Sigmoid colon (tissue), 4 donors: Measurements from ENCODE around the gene SLC12A9.

ENCODE experiments used
- EP300 ChIP-seq, 4 donors: sonication (generic); formaldehyde crosslinking; IDR thresholded peaks; one replicate each; pipeline ENCODE4 v1.6.1; 2017; ENCODE audit warnings: antibody characterized with exemption in 4 of 4
- POLR2A ChIP-seq, 2 donors: fragments of 450-650 bp; IDR thresholded peaks; one replicate each; pipeline ENCODE4 v1.6.1; 2016; ENCODE audit warnings: antibody characterized with exemption in 2 of 2, mild to moderate bottlenecking in 2 of 2, moderate library complexity in 2 of 2

DNA sequence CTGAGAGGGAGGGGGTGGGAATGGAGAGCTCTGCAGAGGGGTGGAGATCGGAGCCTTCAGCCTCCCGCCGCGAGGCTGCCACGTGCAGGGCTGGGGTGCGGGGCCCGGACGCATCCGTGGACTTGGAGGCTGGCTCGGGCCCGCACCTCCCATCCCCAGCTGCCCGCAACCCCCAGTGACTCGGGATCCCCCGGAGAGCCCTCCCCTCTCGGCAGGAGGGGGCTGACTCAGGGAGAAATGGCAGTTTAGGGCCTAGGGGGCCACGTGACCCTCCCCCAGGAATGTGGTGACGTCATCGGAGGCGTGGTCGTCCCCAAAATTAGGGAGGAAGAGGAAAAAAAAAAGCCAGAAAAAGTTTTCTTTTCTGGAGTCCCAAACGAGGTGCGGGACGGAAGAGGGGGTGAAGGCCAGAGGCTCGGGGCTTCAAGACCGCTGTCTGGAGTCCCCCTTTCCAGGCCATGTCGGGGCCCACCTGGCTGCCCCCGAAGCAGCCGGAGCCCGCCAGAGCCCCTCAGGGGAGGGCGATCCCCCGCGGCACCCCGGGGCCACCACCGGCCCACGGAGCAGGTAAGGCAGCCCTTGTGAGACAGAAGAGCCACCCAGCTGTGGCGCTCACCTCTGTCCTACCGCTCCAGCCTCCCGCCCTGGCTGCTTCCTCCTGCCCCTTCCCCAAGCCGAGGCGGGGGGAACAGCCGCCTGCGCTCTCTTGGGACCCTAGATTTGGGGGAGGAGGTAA is 14.7 kb downstream of the SLC12A9 start, which contains the start of gene TRIP6:
- TF ChIP-seq EP300 (IDR thresholded peaks at IDR 0.05) (peak in 1 of 4 donors; percentile 59), POLR2A (IDR thresholded peaks at IDR 0.05) (peak in 1 of 2 donors; percentile 24)
